Measurements from ENCODE around the gene SLC31A2.

DNA sequence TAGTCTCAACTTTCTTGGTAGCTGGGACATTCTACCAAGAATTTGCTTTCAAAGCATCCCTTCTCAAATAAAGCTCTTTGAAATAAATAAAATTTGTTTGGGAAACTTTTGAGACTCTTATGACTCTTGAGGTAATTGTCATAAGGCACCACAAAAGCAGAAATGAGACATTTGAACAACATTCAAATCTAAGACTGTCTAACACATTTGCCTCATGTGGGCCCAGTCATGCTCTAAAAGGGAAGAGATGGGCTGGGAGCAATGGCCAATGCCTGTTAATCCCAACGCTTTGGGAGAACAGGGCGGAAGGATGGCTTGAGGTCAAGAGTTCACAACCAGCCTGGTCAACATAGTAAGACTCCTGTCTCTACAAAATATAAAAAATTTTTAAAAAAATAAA lies 26.4 kb downstream of the SLC31A2 start:
- TF ChIP-seq, protein P1, sequence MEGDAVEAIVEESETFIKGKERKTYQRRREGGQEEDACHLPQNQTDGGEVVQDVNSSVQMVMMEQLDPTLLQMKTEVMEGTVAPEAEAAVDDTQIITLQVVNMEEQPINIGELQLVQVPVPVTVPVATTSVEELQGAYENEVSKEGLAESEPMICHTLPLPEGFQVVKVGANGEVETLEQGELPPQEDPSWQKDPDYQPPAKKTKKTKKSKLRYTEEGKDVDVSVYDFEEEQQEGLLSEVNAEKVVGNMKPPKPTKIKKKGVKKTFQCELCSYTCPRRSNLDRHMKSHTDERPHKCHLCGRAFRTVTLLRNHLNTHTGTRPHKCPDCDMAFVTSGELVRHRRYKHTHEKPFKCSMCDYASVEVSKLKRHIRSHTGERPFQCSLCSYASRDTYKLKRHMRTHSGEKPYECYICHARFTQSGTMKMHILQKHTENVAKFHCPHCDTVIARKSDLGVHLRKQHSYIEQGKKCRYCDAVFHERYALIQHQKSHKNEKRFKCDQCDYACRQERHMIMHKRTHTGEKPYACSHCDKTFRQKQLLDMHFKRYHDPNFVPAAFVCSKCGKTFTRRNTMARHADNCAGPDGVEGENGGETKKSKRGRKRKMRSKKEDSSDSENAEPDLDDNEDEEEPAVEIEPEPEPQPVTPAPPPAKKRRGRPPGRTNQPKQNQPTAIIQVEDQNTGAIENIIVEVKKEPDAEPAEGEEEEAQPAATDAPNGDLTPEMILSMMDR (IDR thresholded peaks at IDR 0.05 in 8 of 11, conservative IDR thresholded peaks at IDR 0.05 in 3 of 11), result no peak
- no peak for TF ChIP-seq POLR2A (IDR thresholded peaks at IDR 0.05)
